ENCODE results near the gene AK9.

Gene AK9

GRCh38 chr6:109477184-109477583 is 213.8 kb downstream of the AK9 start:
- no peak for DNase-seq (ENCODE audit: low read depth)
- TF ChIP-seq CTCF (IDR thresholded peaks at IDR 0.05; ENCODE audit: low read depth, low read length, missing control alignments): no peak
- H3K4me3 ChIP-seq (ENCODE audit: low read depth, low read length): no peak overlapping the region
- in situ Hi-C loops (cut with HindIII; ENCODE audit: low sequenced_read_pairs): no loop called here

GRCh38 chr6:109475625-109476024 is 215.4 kb downstream of the AK9 start:
- in situ Hi-C loops (cut with HindIII; ENCODE audit: low sequenced_read_pairs): no loop called here
- DNase-seq (ENCODE audit: low read depth): no peak
- no peak for TF ChIP-seq CTCF (IDR thresholded peaks at IDR 0.05; ENCODE audit: low read depth, low read length, missing control alignments)
- no peak overlapping the region for H3K4me3 ChIP-seq (ENCODE audit: low read depth, low read length)

- no peak overlapping the region for H3K4me3 ChIP-seq (ENCODE audit: low read depth, low read length)
- no peak for TF ChIP-seq CTCF (IDR thresholded peaks at IDR 0.05; ENCODE audit: low read depth, low read length, missing control alignments)
- in situ Hi-C loops (cut with HindIII; ENCODE audit: low sequenced_read_pairs): no loop called here
- DNase-seq (ENCODE audit: low read depth): no peak
Observed at GRCh38 chr6:109474995-109475394, 216.0 kb downstream of the AK9 start.

GRCh38 chr6:109473120-109473519 is 217.9 kb downstream of the AK9 start:
- DNase-seq (ENCODE audit: low read depth): no peak
- no peak for TF ChIP-seq CTCF (IDR thresholded peaks at IDR 0.05; ENCODE audit: low read depth, low read length, missing control alignments)
- in situ Hi-C loops (cut with HindIII; ENCODE audit: low sequenced_read_pairs): no loop called here
- no peak overlapping the region for H3K4me3 ChIP-seq (ENCODE audit: low read depth, low read length)

- H3K4me3 ChIP-seq (ENCODE audit: low read depth, low read length): no peak overlapping the region
- in situ Hi-C loops (cut with HindIII; ENCODE audit: low sequenced_read_pairs): no loop called here
- DNase-seq (ENCODE audit: low read depth): no peak
- TF ChIP-seq CTCF (IDR thresholded peaks at IDR 0.05; ENCODE audit: low read depth, low read length, missing control alignments): no peak
Observed at GRCh38 chr6:109472132-109472995, 218.6 kb downstream of the AK9 start.

- H3K4me3 ChIP-seq (ENCODE audit: low read depth, low read length): no peak overlapping the region
- no peak for TF ChIP-seq CTCF (IDR thresholded peaks at IDR 0.05; ENCODE audit: low read depth, low read length, missing control alignments)
- DNase-seq (ENCODE audit: low read depth): no peak
- in situ Hi-C loops (cut with HindIII; ENCODE audit: low sequenced_read_pairs): no loop called here
Observed at GRCh38 chr6:109471105-109471810, 219.7 kb downstream of the AK9 start.

Data from astrocyte of the cerebellum (primary cell).